H1 (cell line): ENCODE measurements around the gene SESN3. TPM values are rescaled to one million over a fixed set of nuclear protein-coding genes. Genes with fewer than 3 reads are reported as not detected.

Experiments
- CTCF ChIA-PET: fragments of 300-600 bp; sonication (Branson Sonifier 250); formaldehyde crosslinking; loops from one replicate; lab custom pipeline; 2021; ENCODE audit not compliant: partially characterized antibody; lab: Charles Lee
- POLR2A ChIA-PET: fragments of 300-600 bp; sonication (Branson Sonifier 250); formaldehyde crosslinking; loops from one replicate; lab custom pipeline; 2021; ENCODE audit warnings: inconsistent platforms; ENCODE audit not compliant: partially characterized antibody; lab: Charles Lee
- DNase-seq, 2 experiments: peaks; one replicate each; pipeline versions ENCODE4 v3.0.0 to v3.0.0-alpha.2; 2010 to 2022; ENCODE audit warnings: low spot score in 2 of 2, low read depth in 1 of 2, mixed read lengths in 1 of 2
- FAIRE-seq: peaks from 2 replicates; lab custom pipeline; 2011; peaks lifted over from hg19 to GRCh38; lab: Jason Lieb, UNC
- H2AFZ ChIP-seq: 2 replicates; pipeline ENCODE4 v1.8.1; 2012; ENCODE audit warnings: low read length, inconsistent platforms
- H2AK5ac ChIP-seq: 2 replicates; pipeline ENCODE4 v1.6.1; 2013; ENCODE audit warnings: low read depth, low read length
- H2BK120ac ChIP-seq: replicated peaks from 2 replicates; pipeline ENCODE3; 2013; ENCODE audit warnings: low read depth, low read length, inconsistent platforms
- H2BK12ac ChIP-seq: 2 replicates; pipeline ENCODE4 v1.6.1; 2013; ENCODE audit warnings: low read depth, low read length
- H2BK15ac ChIP-seq: 2 replicates; pipeline ENCODE4 v1.6.1; 2013; ENCODE audit warnings: low read length
- H2BK20ac ChIP-seq: 2 replicates; pipeline ENCODE4 v1.6.1; 2013; ENCODE audit warnings: low read length
- H2BK5ac ChIP-seq: 2 replicates; pipeline ENCODE4 v1.6.1; 2013; ENCODE audit warnings: low read depth, low read length
- H3K14ac ChIP-seq: 2 replicates; pipeline ENCODE4 v1.6.1; 2013; ENCODE audit warnings: inconsistent platforms; ENCODE audit not compliant: insufficient read length
- H3K18ac ChIP-seq: 2 replicates; pipeline ENCODE4 v1.6.1; 2013; ENCODE audit warnings: low read length; ENCODE audit errors: extremely low read depth
- H3K23ac ChIP-seq: 2 replicates; pipeline ENCODE4 v1.6.1; 2013; ENCODE audit warnings: inconsistent platforms; ENCODE audit not compliant: insufficient read length
- H3K23me2 ChIP-seq: 2 replicates; pipeline ENCODE4 v1.6.1; 2013; ENCODE audit warnings: low read depth, low read length
- H3K27ac ChIP-seq: 2 replicates; pipeline ENCODE4 v1.6.1; 2011; ENCODE audit warnings: low read depth, low read length, inconsistent platforms
- H3K27me3 ChIP-seq, 4 experiments: replicated peaks in 1 of 4; 1 replicate in 1 of 4; 2 replicates in 3 of 4; pipeline versions ENCODE4 v1.6.1 to v1.8.1; 2011 to 2013; ENCODE audit warnings: low read length in 3 of 4, mild to moderate bottlenecking in 3 of 4, inconsistent platforms in 2 of 4, mixed read lengths in 2 of 4, moderate library complexity in 1 of 4; ENCODE audit not compliant: control insufficient read depth in 3 of 4, insufficient read depth in 3 of 4; ENCODE audit errors: extremely low read depth in 1 of 4
- H3K36me3 ChIP-seq, 4 experiments: 2 replicates each; pipeline versions ENCODE4 v1.6.1 to v1.8.1; 2011 to 2013; ENCODE audit warnings: mild to moderate bottlenecking in 4 of 4, low read length in 3 of 4, moderate library complexity in 2 of 4, control low read depth in 1 of 4, inconsistent platforms in 1 of 4; ENCODE audit not compliant: insufficient read depth in 4 of 4, control insufficient read depth in 2 of 4
- H3K4ac ChIP-seq: replicated peaks from 2 replicates; pipeline ENCODE3; 2013; ENCODE audit warnings: low read length, low read depth, mixed read lengths, inconsistent platforms; ENCODE audit not compliant: insufficient read length
- H3K4me1 ChIP-seq, 4 experiments: replicated peaks in 1 of 4; 1 replicate in 1 of 4; 2 replicates in 3 of 4; pipeline versions ENCODE4 v1.6.1 to v1.8.1; 2011 to 2013; ENCODE audit warnings: low read length in 3 of 4, inconsistent platforms in 2 of 4, mixed read lengths in 1 of 4; ENCODE audit not compliant: insufficient read depth in 4 of 4, control insufficient read depth in 3 of 4
- H3K4me2 ChIP-seq, 2 experiments: 2 replicates each; pipeline versions ENCODE4 v1.6.1 to v1.8.1; 2011 to 2013; ENCODE audit warnings: low read depth in 2 of 2, low read length in 2 of 2, control low read depth in 1 of 2, inconsistent platforms in 1 of 2, mild to moderate bottlenecking in 1 of 2; ENCODE audit not compliant: insufficient read depth in 1 of 2
- H3K4me3 ChIP-seq, 4 experiments: fragments of 200-600, 300-600 bp in 1 of 4; sonication (generic), shearing (Covaris generic), sonication (Bioruptor Twin) in 1 of 4; 2 replicates each; pipeline versions ENCODE4 v1.5.1 to v1.8.1; 2011 to 2016; ENCODE audit warnings: low read length in 4 of 4, low read depth in 3 of 4, control low read depth in 2 of 4, inconsistent platforms in 2 of 4, mild to moderate bottlenecking in 2 of 4, mixed read lengths in 1 of 4, moderate library complexity in 1 of 4; ENCODE audit not compliant: insufficient read depth in 2 of 4; ENCODE audit errors: extremely low read depth in 1 of 4
- H3K56ac ChIP-seq: replicated peaks from 2 replicates; pipeline ENCODE3; 2013; ENCODE audit warnings: low read depth, mild to moderate bottlenecking, mixed read lengths, low read length, inconsistent platforms; ENCODE audit not compliant: insufficient read length
- H3K79me1 ChIP-seq: 2 replicates; pipeline ENCODE4 v1.6.1; 2013; ENCODE audit warnings: low read depth, low read length, control low read depth
- H3K79me2 ChIP-seq, 2 experiments: 2 replicates each; pipeline versions ENCODE4 v1.6.1 to v1.8.1; 2012 to 2013; ENCODE audit warnings: low read length in 2 of 2, mild to moderate bottlenecking in 2 of 2, inconsistent platforms in 1 of 2; ENCODE audit not compliant: insufficient read depth in 2 of 2, control insufficient read depth in 1 of 2
- H3K9ac ChIP-seq, 4 experiments: replicated peaks in 1 of 4; 1 replicate in 1 of 4; 2 replicates in 3 of 4; pipeline versions ENCODE4 v1.6.1 to v1.8.1; 2011 to 2013; ENCODE audit warnings: low read depth in 3 of 4, low read length in 3 of 4, control low read depth in 2 of 4, mild to moderate bottlenecking in 2 of 4, moderate library complexity in 2 of 4, inconsistent platforms in 1 of 4; ENCODE audit errors: extremely low read depth in 1 of 4
- H3K9me3 ChIP-seq, 2 experiments: 2 replicates each; pipeline versions ENCODE4 v1.6.1 to v1.8.1; 2012 to 2013; ENCODE audit warnings: mild to moderate bottlenecking in 2 of 2, moderate library complexity in 2 of 2, control low read depth in 1 of 2, inconsistent platforms in 1 of 2, low read depth in 1 of 2, low read length in 1 of 2, mixed read lengths in 1 of 2; ENCODE audit not compliant: insufficient read depth in 2 of 2
- H4K20me1 ChIP-seq, 2 experiments: replicated peaks in 1 of 2; 2 replicates each; pipeline versions ENCODE3 to v1.8.1; 2011 to 2013; ENCODE audit warnings: inconsistent platforms in 2 of 2, low read length in 2 of 2, mild to moderate bottlenecking in 1 of 2; ENCODE audit not compliant: insufficient read depth in 2 of 2, control insufficient read depth in 1 of 2
- H4K5ac ChIP-seq: 2 replicates; pipeline ENCODE4 v1.6.1; 2013; ENCODE audit warnings: low read length, low read depth, mixed read lengths, inconsistent platforms; ENCODE audit not compliant: insufficient read length
- H4K8ac ChIP-seq: 2 replicates; pipeline ENCODE4 v1.8.0; 2013; ENCODE audit warnings: mild to moderate bottlenecking, moderate library complexity, low read length, inconsistent platforms; ENCODE audit not compliant: insufficient read depth; ENCODE audit errors: extremely low read depth
- H4K91ac ChIP-seq: replicated peaks from 2 replicates; pipeline ENCODE3; 2013; ENCODE audit warnings: low read length, mixed read lengths, inconsistent platforms; ENCODE audit not compliant: insufficient read length
- ATF2 ChIP-seq: IDR thresholded peaks from 2 replicates; pipeline ENCODE4 v1.6.1; 2012; ENCODE audit warnings: low read length, inconsistent platforms
- BCL11A ChIP-seq, 2 experiments: IDR thresholded peaks; one replicate each; pipeline ENCODE4 v1.6.1; 2011; ENCODE audit warnings: low read depth in 2 of 2, low read length in 2 of 2, mild to moderate bottlenecking in 2 of 2
- CREB1 ChIP-seq: IDR thresholded peaks from 2 replicates; pipeline ENCODE4 v1.6.1; 2012; ENCODE audit warnings: inconsistent platforms
- EZH2 ChIP-seq: fragments of 200-600 bp; sonication (generic); IDR thresholded peaks from 2 replicates; pipeline ENCODE4 v1.7.1; 2012; ENCODE audit warnings: low read depth, mild to moderate bottlenecking, moderate library complexity, low read length, inconsistent platforms; ENCODE audit not compliant: severe bottlenecking
- JUND ChIP-seq: IDR thresholded peaks from 2 replicates; pipeline ENCODE4 v1.6.1; 2011; ENCODE audit warnings: mild to moderate bottlenecking, improper control_type of control experiment, low read length
- KDM4A ChIP-seq: IDR thresholded peaks from one replicate; pipeline ENCODE4 v1.7.1; 2012; ENCODE audit warnings: low read depth, mild to moderate bottlenecking, moderate library complexity, low read length, inconsistent platforms; ENCODE audit not compliant: severe bottlenecking
- RAD21 ChIP-seq, 2 experiments: IDR thresholded peaks in 1 of 2; conservative IDR thresholded peaks in 1 of 2; 2 replicates each; pipeline ENCODE4 v1.6.1; 2011; ENCODE audit warnings: low read depth in 2 of 2, low read length in 2 of 2, improper control_type of control experiment in 1 of 2, inconsistent platforms in 1 of 2, mild to moderate bottlenecking in 1 of 2, moderate library complexity in 1 of 2
- RFX5 ChIP-seq: IDR thresholded peaks from 2 replicates; pipeline ENCODE4 v1.6.1; 2011; ENCODE audit warnings: low read depth, low read length, improper control_type of control experiment, borderline replicate concordance
- TAF7 ChIP-seq: optimal IDR thresholded peaks from 2 replicates; pipeline ENCODE3; 2011; ENCODE audit warnings: low read depth, mild to moderate bottlenecking, inconsistent platforms, low read length, moderate library complexity, borderline replicate concordance
- WGBS, 2 experiments: shearing (Covaris generic) in 1 of 2; methylation state at CpG; one replicate each; pipeline versions ENCODE4 v1.1.6 to v1.1.7; 2013 to 2015; ENCODE audit warnings: low lambda C conversion rate in 2 of 2, mixed read lengths in 2 of 2, inconsistent platforms in 1 of 2, low coverage in 1 of 2, missing lambda C conversion rate in 1 of 2; ENCODE audit not compliant: insufficient replicate concordance in 2 of 2, insufficient coverage in 1 of 2, insufficient read length in 1 of 2; ENCODE audit errors: extremely low coverage in 1 of 2, missing lambda C conversion rate in 1 of 2; 5-methylcytosine and 5-hydroxymethylcytosine counted together
- polyA plus RNA-seq, 7 experiments: library from polyadenylated mRNA; depleted of rRNA in 3 of 7; stranded (reverse) in 5 of 7; unstranded in 2 of 7; fragments of >200 nt in 5 of 7; fragments of 200-250 nt in 2 of 7; gene quantifications; 1 replicate in 5 of 7; 2 replicates in 1 of 7; 4 replicates in 1 of 7; pipeline versions ENCODE4 v1.2.1 to v1.2.3, GENCODE V29; 2011 to 2013; ENCODE audit warnings: missing spikeins in 2 of 7, mixed read lengths in 2 of 7
- total RNA-seq: library from RNA; stranded (reverse); fragmentation: NEBNext Ultra II Directional; extraction: Animal tissue kit (Norgen Biotek cat#: 25700); gene quantifications from 2 replicates; pipeline ENCODE4 v1.2.1, GENCODE V29; 2021

The SESN3 gene
- total and polyA plus RNA-seq, 2 of the 8 experiments (the other 6 are each of a cell fraction or from before 2014, with no cell fraction given): 10.2 to 31.1 TPM

DNA sequence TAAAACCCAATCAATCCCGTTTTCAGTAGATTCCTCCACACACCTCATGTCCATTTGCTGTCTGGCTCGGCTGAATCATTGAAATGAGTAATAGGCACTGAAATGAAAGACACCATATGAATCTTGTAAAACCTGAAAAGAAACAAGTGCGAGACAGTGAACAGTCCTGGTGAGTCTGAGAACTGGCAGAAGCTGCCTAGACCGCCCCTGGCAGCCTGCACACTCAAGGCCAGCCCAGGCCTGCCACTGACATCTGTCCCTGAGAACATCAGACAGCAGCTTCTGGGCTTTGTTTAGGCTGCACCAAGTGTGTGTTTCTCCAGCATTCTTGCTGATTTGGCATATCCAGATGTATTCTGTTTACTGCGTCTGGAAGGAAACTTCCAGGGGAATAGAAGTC is 96.5 kb downstream of the SESN3 start:
- Histone ChIP-seq H2BK120ac (no peak overlapping the region), H3K79me2 (no peaks in the 10 kb centered on the region), H3K4me1 (no peaks in the 10 kb centered on the region), H3K27ac (no peak overlapping the region), H3K23me2 (no peaks in the 10 kb centered on the region), H2AK5ac (no peak overlapping the region), H2BK15ac (no peak overlapping the region), H3K36me3 (no peaks in the 10 kb centered on the region), H2AFZ (no peak overlapping the region), H3K9ac (no peak overlapping the region), H3K9me3 (no peaks in the 10 kb centered on the region), H2BK5ac (no peak overlapping the region), H2BK12ac (no peak overlapping the region), H3K56ac (no peak overlapping the region), H3K4ac (no peak overlapping the region), H4K91ac (no peak overlapping the region), H3K4me3 (no peak overlapping the region), H2BK20ac (no peak overlapping the region), H3K79me1 (no peaks in the 10 kb centered on the region), H3K14ac (no peak overlapping the region), H3K23ac (no peak overlapping the region), H4K5ac (no peak overlapping the region), H3K18ac (no peak overlapping the region), H4K8ac (no peak overlapping the region), H4K20me1 (peaks cover 0 to 2% of the 10 kb centered on the region in 2 experiments), H3K27me3 (no peaks in the 10 kb centered on the region), H3K4me2 (no peak overlapping the region)
- CTCF ChIA-PET: interaction anchor here (1.1 kb wide), 1 partner anchor 18 kb away, joined by 3 read pairs; no protein-coding TSS in a partner anchor
- no peak for FAIRE-seq
- POLR2A ChIA-PET: no interaction called here
- DNase-seq: no peak
- WGBS, 2 experiments: 83% methylated on average over 5 of the region's 5 CpGs; no CpG with 5 or more reads in 1 of the 2 experiments
- TF ChIP-seq JUND: no peak
- TF ChIP-seq KDM4A: no peak
- TF ChIP-seq BCL11A (IDR thresholded peaks at IDR 0.05; ENCODE audit: low read depth in 2 of 2, low read length in 2 of 2): no peak
- no peak for TF ChIP-seq CREB1
- no peak for TF ChIP-seq EZH2
- TF ChIP-seq RAD21 (IDR thresholded peaks at IDR 0.05 in 1 of 2, conservative IDR thresholded peaks at IDR 0.05 in 1 of 2; ENCODE audit: low read depth in 2 of 2, low read length in 2 of 2): no peak
- TF ChIP-seq TAF7: no peak
- TF ChIP-seq ATF2: no peak
- TF ChIP-seq RFX5: no peak
